ENCODE data around the gene NCOR2.

NCOR2 gene

DNA sequence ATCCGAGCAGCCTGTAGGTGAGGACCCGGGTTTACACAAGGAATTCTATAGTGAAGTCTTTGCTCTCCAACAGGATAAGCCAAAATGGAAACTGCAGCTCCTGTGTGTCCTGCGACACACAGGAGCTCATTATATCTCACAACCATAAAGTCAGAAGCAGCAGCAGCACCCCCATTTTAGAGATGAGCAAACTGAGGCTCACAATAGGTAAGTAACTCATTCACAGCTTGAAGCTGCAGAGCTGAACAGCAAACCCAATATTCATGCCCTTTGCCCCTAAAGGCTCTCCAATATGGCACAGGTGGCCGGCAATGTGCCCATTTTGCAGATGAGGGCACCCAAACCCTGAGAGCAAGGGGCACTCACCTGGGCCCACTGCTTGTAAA lies 4.6 kb downstream of the NCOR2 start:
- Histone ChIP-seq H3K4me1 (ENCODE audit: insufficient read depth, insufficient read length) (peaks cover 52% of the 10 kb centered on the region), H3K9ac (ENCODE audit: insufficient read length, low read depth) (no peak overlapping the region), H3K4me3 (ENCODE audit: insufficient read length, low read depth) (no peak overlapping the region), H3K9me3 (ENCODE audit: insufficient read depth, low read length) (no peaks in the 10 kb centered on the region), H3K36me3 (ENCODE audit: insufficient read depth, insufficient read length, low read length) (peaks cover 33% of the 10 kb centered on the region), H3K27me3 (ENCODE audit: insufficient read depth, insufficient read length) (no peaks in the 10 kb centered on the region)
- no peak for DNase-seq (ENCODE audit: low read depth, low spot score)
- no peak for TF ChIP-seq ZNF274 (IDR thresholded peaks at IDR 0.05; ENCODE audit: low read depth, low read length)
- TF ChIP-seq SUZ12 (IDR thresholded peaks at IDR 0.05; ENCODE audit: extremely low read depth, insufficient read depth, insufficient read length): no peak
- no peak for TF ChIP-seq YY1 (IDR thresholded peaks at IDR 0.05; ENCODE audit: insufficient read depth, insufficient read length)

DNA sequence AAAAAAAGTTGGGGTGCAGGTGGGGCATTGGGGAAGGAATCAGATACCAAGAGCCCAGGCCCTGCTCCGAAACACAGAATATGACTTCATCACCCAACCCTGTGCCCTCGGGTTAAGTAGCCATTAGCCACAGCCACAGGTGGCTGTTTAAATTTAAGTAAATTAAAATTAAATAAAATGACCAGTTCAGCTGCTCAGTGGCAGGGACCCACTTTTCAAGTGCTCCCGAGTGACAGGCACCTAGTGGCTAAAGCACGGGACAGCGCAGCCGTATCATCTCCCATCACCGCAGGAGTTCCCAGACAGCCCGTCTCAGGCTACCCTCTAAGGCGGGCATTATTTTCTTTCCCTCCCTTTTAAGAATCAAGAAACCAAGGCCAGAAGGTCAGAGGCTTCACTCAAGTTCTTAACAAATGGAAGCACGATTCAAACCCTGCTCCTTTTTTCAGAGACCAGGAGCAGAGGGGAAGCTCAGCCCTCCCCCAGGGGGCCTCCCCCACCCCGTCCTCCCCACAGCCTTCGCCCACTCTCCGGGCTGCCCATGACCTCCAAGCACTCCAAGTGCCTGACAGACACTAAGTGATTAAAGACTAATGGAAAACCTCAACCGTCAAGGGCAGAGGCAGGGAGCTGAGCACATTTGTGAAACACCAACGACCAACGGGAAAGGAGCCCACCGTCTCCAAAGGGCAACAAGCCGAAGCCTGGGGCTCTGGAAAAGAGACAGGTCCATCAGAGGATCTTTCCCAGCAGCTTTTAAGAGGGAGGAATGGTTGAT lies 5.2 kb downstream of the NCOR2 start:
- Histone ChIP-seq H3K4me3 (ENCODE audit: insufficient read length, low read depth) (no peak overlapping the region), H3K9me3 (ENCODE audit: insufficient read depth, low read length) (no peaks in the 10 kb centered on the region), H3K9ac (ENCODE audit: insufficient read length, low read depth) (no peak overlapping the region), H3K4me1 (ENCODE audit: insufficient read depth, insufficient read length) (peaks cover 58% of the 10 kb centered on the region), H3K36me3 (ENCODE audit: insufficient read depth, insufficient read length, low read length) (peaks cover 39% of the 10 kb centered on the region), H3K27me3 (ENCODE audit: insufficient read depth, insufficient read length) (no peaks in the 10 kb centered on the region)
- TF ChIP-seq YY1 (IDR thresholded peaks at IDR 0.05; ENCODE audit: insufficient read depth, insufficient read length): no peak
- no peak for DNase-seq (ENCODE audit: low read depth, low spot score)

DNA sequence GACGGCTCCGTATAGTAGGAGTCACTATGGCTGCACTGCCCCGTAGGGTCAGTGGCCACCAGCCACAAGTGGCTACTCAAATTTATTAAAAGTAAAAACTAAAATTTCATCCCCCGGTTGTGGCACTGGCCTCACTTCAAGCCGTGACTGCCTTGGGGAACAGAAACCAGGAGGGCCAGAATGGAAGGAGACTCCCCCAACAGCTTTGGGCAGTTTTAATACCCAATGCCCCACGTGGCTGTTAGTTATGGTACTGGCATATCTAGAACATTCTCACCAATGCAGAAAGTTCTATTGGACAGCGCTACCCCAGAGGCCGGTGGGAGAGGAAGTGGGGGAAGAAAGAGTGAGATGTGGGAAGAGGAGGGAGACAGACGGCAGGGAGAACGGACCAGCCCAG lies 6.2 kb downstream of the NCOR2 start:
- no peaks in the 10 kb centered on the region for H3K9me3 ChIP-seq (ENCODE audit: insufficient read depth, low read length)
- H3K4me3 ChIP-seq (ENCODE audit: insufficient read length, low read depth): no peak overlapping the region
- H3K9ac ChIP-seq (ENCODE audit: insufficient read length, low read depth): peak overlapping the region; percentile 21
- no peak for DNase-seq (ENCODE audit: low read depth, low spot score)
- TF ChIP-seq ZNF274 (IDR thresholded peaks at IDR 0.05; ENCODE audit: low read depth, low read length): no peak
- TF ChIP-seq SUZ12 (IDR thresholded peaks at IDR 0.05; ENCODE audit: extremely low read depth, insufficient read depth, insufficient read length): no peak
- TF ChIP-seq YY1 (IDR thresholded peaks at IDR 0.05; ENCODE audit: insufficient read depth, insufficient read length): no peak
- H3K27me3 ChIP-seq (ENCODE audit: insufficient read depth, insufficient read length): no peaks in the 10 kb centered on the region
- peaks cover 48% of the 10 kb centered on the region for H3K36me3 ChIP-seq (ENCODE audit: insufficient read depth, insufficient read length, low read length)
- peaks cover 63% of the 10 kb centered on the region for H3K4me1 ChIP-seq (ENCODE audit: insufficient read depth, insufficient read length)

DNA sequence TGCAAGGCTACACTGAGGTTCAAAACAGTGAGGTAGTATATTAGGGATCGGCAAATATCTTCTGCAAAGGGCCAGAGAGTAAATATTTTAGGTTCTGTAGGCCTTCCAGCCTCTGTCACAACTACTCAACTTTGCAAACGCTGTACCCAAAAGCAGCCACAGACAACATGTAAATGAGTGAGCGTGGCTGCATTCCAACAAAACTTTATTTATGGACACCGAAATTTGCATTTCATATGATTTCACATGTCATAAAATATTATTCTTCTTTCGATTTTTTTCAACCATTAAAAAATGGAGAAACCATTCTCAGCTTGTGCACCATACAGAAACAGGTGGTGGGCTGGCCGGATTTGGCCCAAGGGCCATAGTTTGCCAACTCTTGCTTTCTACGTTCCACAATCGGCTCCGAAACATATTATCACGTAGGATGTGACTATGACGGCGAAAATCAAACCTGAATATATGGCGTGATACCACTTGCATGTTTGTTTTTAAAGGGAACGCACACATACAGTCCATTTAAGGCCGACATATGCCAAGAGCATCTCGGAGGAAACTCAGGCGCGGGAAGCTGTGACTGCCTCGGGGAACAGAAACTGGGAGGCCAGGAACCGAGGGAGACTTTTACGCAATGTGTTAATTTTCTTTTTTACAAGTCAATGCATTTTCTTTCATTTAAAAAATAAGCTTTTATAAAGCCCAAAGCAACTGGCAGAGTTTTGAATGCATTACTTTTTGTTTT lies 7.1 kb downstream of the NCOR2 start:
- Histone ChIP-seq H3K9ac (ENCODE audit: insufficient read length, low read depth) (no peak overlapping the region), H3K4me1 (ENCODE audit: insufficient read depth, insufficient read length) (peaks cover 67% of the 10 kb centered on the region), H3K4me3 (ENCODE audit: insufficient read length, low read depth) (no peak overlapping the region), H3K9me3 (ENCODE audit: insufficient read depth, low read length) (no peaks in the 10 kb centered on the region), H3K27me3 (ENCODE audit: insufficient read depth, insufficient read length) (no peaks in the 10 kb centered on the region), H3K36me3 (ENCODE audit: insufficient read depth, insufficient read length, low read length) (peaks cover 53% of the 10 kb centered on the region)
- no peak for TF ChIP-seq SUZ12 (IDR thresholded peaks at IDR 0.05; ENCODE audit: extremely low read depth, insufficient read depth, insufficient read length)
- no peak for TF ChIP-seq ZNF274 (IDR thresholded peaks at IDR 0.05; ENCODE audit: low read depth, low read length)
- no peak for TF ChIP-seq YY1 (IDR thresholded peaks at IDR 0.05; ENCODE audit: insufficient read depth, insufficient read length)
- no peak for DNase-seq (ENCODE audit: low read depth, low spot score)

DNA sequence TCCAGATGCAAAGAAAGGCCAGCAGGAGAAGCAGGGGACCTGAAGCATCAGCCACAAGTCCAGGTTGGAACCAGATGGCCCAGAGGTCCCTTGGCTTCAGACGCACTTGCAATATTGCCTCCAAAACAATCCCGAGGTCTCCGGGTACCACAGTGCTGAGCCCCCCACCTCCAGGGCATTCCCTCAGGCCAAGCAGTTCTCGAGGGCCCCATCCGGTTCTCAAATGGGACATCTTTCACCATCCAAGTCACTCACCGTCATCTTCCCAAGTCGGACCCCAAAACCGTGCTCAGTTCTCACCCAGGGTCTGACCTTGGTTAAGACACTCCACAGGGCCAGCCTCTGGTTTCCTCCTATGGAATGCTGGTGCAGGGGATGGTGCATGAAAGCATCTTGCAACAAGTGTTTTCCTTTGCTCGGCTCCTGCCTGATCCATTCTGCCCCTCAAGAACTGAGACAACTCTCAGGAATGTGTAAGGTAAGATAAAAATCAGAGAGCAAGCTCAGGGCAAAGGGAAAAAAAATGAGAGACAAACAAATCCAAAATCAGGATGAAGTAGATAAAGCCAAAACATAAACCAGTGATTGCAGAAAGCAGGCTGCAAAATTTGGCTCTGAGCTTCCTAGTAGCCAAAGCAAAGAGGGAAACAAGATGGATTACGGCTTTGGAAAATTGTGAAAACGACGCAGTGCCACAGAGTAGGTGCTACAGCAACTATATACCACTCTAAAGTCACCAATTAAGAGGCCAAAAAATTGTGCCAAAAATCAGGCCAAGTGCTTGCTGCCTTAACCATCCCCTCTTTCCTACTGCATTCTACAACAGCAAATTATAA lies 8.0 kb downstream of the NCOR2 start:
- TF ChIP-seq SUZ12 (IDR thresholded peaks at IDR 0.05; ENCODE audit: extremely low read depth, insufficient read depth, insufficient read length) (no peak), YY1 (IDR thresholded peaks at IDR 0.05; ENCODE audit: insufficient read depth, insufficient read length) (no peak), ZNF274 (IDR thresholded peaks at IDR 0.05; ENCODE audit: low read depth, low read length) (no peak)
- Histone ChIP-seq H3K4me1 (ENCODE audit: insufficient read depth, insufficient read length) (peaks cover 71% of the 10 kb centered on the region), H3K4me3 (ENCODE audit: insufficient read length, low read depth) (no peak overlapping the region)

DNA sequence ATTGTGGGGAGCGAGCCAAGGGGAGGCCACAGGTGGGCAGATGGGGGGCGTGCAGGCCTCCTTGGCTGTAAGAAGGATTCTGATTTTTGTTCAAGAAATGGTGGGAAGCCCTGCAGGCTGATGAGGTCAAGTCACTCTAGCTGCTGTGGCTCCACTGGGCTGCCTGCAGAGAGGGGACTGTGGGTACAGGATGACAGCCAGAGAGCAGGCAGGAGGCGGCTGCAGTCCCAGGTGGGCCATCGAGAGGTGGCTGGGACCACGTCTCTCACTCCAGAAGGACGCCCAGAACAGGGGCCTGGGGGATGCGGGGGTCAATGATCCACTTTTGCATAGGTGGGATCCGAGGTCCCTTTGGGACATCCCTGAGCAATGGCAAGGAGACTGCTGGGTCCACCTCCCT lies 9.1 kb downstream of the NCOR2 start:
- DNase-seq (ENCODE audit: low read depth, low spot score): no peak
- H3K9ac ChIP-seq (ENCODE audit: insufficient read length, low read depth): peak overlapping the region; percentile 0
- peaks cover 71% of the 10 kb centered on the region for H3K4me1 ChIP-seq (ENCODE audit: insufficient read depth, insufficient read length)
- TF ChIP-seq SUZ12 (IDR thresholded peaks at IDR 0.05; ENCODE audit: extremely low read depth, insufficient read depth, insufficient read length) (no peak), YY1 (IDR thresholded peaks at IDR 0.05; ENCODE audit: insufficient read depth, insufficient read length) (no peak), ZNF274 (IDR thresholded peaks at IDR 0.05; ENCODE audit: low read depth, low read length) (no peak)
- H3K36me3 ChIP-seq (ENCODE audit: insufficient read depth, insufficient read length, low read length): peaks cover 54% of the 10 kb centered on the region
- no peak overlapping the region for H3K4me3 ChIP-seq (ENCODE audit: insufficient read length, low read depth)
- no peaks in the 10 kb centered on the region for H3K9me3 ChIP-seq (ENCODE audit: insufficient read depth, low read length)
- no peaks in the 10 kb centered on the region for H3K27me3 ChIP-seq (ENCODE audit: insufficient read depth, insufficient read length)

More for the DNA sequence above, 8.0 kb downstream of the NCOR2 start:
- H3K9me3 ChIP-seq (ENCODE audit: insufficient read depth, low read length): no peaks in the 10 kb centered on the region
- no peaks in the 10 kb centered on the region for H3K27me3 ChIP-seq (ENCODE audit: insufficient read depth, insufficient read length)
- DNase-seq (ENCODE audit: low read depth, low spot score): no peak
- H3K9ac ChIP-seq (ENCODE audit: insufficient read length, low read depth): peak overlapping the region; percentile 39
- H3K36me3 ChIP-seq (ENCODE audit: insufficient read depth, insufficient read length, low read length): peaks cover 59% of the 10 kb centered on the region
